ENCODE results near the gene CAMK1D. TPM values are rescaled to one million over a fixed set of nuclear protein-coding genes. Genes with fewer than 3 reads are reported as not detected.

Gene CAMK1D
- total RNA-seq, 4 donors from 2014 or later: 5.6 to 23.9 (median 7.4) TPM

DNA sequence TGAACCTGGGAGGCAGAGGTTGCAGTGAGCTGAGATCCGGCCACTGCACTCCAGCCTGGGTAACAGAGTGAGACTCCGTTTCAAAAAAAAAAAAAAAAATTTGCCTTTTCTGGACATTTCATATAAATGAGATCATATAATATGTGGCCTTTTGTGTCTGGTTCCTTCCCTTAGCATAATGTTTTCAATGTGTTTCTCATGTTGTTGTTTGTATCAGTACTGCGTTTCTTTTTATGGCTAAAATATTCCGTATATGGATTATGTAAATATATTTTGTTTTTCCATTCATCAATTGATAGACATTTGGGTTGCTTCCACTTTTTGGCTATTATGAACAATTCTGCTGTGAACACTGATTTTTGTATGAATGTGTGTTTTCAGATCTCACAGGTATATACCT is 394.6 kb downstream of the CAMK1D start:
- Histone ChIP-seq H3K27me3 (no peaks in the 10 kb centered on the region), H3K9me3 (no peaks in the 10 kb centered on the region), H3K4me3 (no peak overlapping the region), H3K4me1 (no peaks in the 10 kb centered on the region), H3K36me3 (no peaks in the 10 kb centered on the region), H3K27ac (no peak overlapping the region)
- no peak for DNase-seq
- TF ChIP-seq POLR2A (IDR thresholded peaks at IDR 0.05): no peak
- TF ChIP-seq, protein P1, sequence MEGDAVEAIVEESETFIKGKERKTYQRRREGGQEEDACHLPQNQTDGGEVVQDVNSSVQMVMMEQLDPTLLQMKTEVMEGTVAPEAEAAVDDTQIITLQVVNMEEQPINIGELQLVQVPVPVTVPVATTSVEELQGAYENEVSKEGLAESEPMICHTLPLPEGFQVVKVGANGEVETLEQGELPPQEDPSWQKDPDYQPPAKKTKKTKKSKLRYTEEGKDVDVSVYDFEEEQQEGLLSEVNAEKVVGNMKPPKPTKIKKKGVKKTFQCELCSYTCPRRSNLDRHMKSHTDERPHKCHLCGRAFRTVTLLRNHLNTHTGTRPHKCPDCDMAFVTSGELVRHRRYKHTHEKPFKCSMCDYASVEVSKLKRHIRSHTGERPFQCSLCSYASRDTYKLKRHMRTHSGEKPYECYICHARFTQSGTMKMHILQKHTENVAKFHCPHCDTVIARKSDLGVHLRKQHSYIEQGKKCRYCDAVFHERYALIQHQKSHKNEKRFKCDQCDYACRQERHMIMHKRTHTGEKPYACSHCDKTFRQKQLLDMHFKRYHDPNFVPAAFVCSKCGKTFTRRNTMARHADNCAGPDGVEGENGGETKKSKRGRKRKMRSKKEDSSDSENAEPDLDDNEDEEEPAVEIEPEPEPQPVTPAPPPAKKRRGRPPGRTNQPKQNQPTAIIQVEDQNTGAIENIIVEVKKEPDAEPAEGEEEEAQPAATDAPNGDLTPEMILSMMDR (IDR thresholded peaks at IDR 0.05): no peak

DNA sequence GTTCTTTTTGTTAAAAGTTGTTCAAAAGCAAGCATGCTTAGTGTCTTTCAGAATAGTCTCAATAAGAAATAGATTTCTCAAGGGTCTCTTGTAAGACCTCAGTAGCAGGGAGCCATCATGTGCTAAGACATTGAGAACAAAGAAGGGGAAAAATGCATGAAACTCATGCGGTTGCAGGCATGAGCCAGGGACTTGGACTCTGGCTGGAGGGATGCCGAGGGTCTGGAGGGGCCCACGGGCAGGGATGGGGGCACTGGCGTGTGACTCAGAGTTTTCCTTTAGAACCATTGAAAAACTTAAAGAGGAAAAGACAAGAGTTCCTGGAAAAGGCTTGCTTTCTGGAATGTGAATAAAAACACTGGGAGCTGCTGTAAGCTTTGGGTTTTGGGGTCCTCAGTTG is 398.8 kb downstream of the CAMK1D start:
- Histone ChIP-seq H3K4me3 (no peak overlapping the region), H3K27me3 (no peaks in the 10 kb centered on the region), H3K27ac (no peak overlapping the region), H3K4me1 (no peaks in the 10 kb centered on the region), H3K9me3 (no peaks in the 10 kb centered on the region), H3K36me3 (no peaks in the 10 kb centered on the region)
- TF ChIP-seq, protein P1 (IDR thresholded peaks at IDR 0.05): no peak
- no peak for TF ChIP-seq POLR2A (IDR thresholded peaks at IDR 0.05)
- no peak for DNase-seq

DNA sequence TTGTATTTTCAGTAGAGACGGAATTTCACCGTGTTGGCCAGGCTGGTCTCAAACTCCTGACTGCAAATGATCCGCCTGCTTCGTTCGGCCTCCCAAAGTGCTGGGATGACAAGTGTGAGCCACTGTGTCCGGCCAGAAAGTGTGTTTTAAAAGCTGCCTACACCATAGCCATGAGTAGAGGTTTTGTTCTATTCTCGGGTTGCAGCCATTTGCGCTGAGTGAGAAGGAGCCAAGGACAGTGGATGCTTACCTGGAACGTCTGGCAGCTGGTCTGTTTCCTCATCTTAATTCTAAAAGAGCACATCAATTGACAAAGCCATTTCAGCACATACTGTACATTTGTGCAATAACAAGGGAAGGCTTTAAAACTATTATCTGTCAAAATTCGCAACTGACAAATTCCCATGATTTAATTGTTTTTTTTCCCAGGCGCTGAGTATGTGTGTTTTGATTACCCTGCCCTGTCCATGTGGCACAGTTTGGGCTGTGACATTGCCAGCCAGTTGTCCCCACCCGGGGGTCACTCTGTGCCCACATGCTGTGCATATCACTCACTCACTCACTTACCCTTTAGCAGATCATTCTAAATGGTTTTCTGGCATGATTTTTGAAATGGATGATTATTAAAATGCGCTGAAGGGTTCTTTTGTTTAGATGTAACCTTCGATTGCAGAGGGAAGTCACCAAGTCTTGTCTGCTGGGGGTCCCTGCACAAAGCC is 400.6 kb downstream of the CAMK1D start:
- Histone ChIP-seq H3K36me3 (no peaks in the 10 kb centered on the region), H3K4me3 (no peak overlapping the region), H3K27ac (no peak overlapping the region), H3K27me3 (no peaks in the 10 kb centered on the region), H3K9me3 (no peaks in the 10 kb centered on the region), H3K4me1 (no peaks in the 10 kb centered on the region)
- TF ChIP-seq, protein P1 (IDR thresholded peaks at IDR 0.05): no peak
- no peak for TF ChIP-seq POLR2A (IDR thresholded peaks at IDR 0.05)
- DNase-seq: no peak

DNA sequence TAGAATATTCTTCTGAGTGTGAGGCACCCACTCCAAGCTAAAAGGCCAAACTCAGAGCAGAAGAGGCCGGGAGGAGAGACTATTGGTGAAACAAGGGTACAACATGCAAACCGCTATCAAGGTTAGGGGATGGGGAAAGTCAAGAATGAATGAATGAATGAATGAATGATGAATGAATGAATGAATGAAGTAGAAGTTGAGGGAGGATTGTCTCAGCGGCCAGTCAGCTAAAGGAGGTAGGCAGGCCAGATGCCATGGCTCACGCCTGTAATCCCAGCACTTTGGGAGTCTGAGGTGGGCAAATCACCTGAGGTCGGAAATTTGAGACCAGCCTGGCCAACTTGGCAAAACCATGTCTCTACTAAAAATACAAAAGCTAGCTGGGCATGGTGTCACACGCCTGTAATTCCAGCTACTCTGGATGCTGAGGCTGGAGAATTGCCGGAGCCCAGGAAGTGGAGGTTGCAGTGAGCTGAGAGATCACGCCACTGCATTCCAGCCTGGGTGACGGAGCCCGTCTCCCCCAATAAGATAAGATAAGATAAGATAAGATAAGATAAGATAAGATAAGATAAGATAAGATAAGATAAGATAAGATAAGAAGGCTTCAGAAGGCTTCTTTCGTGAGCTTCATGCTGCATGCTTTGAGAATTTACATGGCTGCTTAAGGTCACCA is 401.3 kb downstream of the CAMK1D start:
- Histone ChIP-seq H3K4me3 (no peak overlapping the region), H3K9me3 (no peaks in the 10 kb centered on the region), H3K4me1 (no peaks in the 10 kb centered on the region), H3K27me3 (no peaks in the 10 kb centered on the region), H3K27ac (no peak overlapping the region), H3K36me3 (no peaks in the 10 kb centered on the region)
- no peak for DNase-seq
- TF ChIP-seq POLR2A (IDR thresholded peaks at IDR 0.05): no peak
- TF ChIP-seq, protein P1 (IDR thresholded peaks at IDR 0.05): no peak

DNA sequence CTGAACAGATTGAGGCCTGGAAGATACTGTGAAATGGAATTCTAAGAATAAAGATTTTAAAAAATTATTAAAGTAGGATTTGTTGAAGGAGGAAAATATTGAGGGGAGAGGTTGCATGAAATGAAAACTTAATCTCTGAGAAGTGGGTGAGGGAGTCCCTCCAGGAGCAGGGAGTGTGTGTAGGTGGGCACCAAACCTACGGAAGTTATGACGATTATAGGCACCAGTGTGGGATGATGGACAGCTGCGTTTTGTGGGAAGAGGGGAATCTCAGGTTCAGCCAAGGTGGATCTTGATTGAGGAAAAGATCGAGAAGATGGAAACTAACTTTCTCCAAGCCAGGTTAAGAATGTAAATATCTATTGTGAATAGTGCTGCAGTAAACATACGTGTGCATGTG is 405.7 kb downstream of the CAMK1D start:
- no peaks in the 10 kb centered on the region for H3K4me1 ChIP-seq
- H3K27ac ChIP-seq: no peak overlapping the region
- H3K36me3 ChIP-seq: no peaks in the 10 kb centered on the region
- no peak overlapping the region for H3K4me3 ChIP-seq
- no peaks in the 10 kb centered on the region for H3K27me3 ChIP-seq
- TF ChIP-seq POLR2A (IDR thresholded peaks at IDR 0.05): no peak
- TF ChIP-seq, protein P1 (IDR thresholded peaks at IDR 0.05): no peak
- DNase-seq: no peak
- no peaks in the 10 kb centered on the region for H3K9me3 ChIP-seq
